H1 (cell line): ENCODE data around the gene INHA. TPM values are rescaled to one million over a fixed set of nuclear protein-coding genes. Genes with fewer than 3 reads are reported as not detected.
A peak's percentile ranks its signal among the peaks of the same experiment; 100 is the strongest.

Source experiments
- CTCF ChIA-PET: fragments of 300-600 bp; sonication (Branson Sonifier 250); formaldehyde crosslinking; loops from one replicate; lab custom pipeline; 2021; ENCODE audit not compliant: partially characterized antibody; lab: Charles Lee
- POLR2A ChIA-PET: fragments of 300-600 bp; sonication (Branson Sonifier 250); formaldehyde crosslinking; loops from one replicate; lab custom pipeline; 2021; ENCODE audit warnings: inconsistent platforms; ENCODE audit not compliant: partially characterized antibody; lab: Charles Lee
- DNase-seq, 2 experiments: peaks; one replicate each; pipeline versions ENCODE4 v3.0.0 to v3.0.0-alpha.2; 2010 to 2022; ENCODE audit warnings: low spot score in 2 of 2, low read depth in 1 of 2, mixed read lengths in 1 of 2
- FAIRE-seq: peaks from 2 replicates; lab custom pipeline; 2011; peaks lifted over from hg19 to GRCh38; lab: Jason Lieb, UNC
- H2AFZ ChIP-seq: 2 replicates; pipeline ENCODE4 v1.8.1; 2012; ENCODE audit warnings: low read length, inconsistent platforms
- H2AK5ac ChIP-seq: 2 replicates; pipeline ENCODE4 v1.6.1; 2013; ENCODE audit warnings: low read depth, low read length
- H2BK120ac ChIP-seq: replicated peaks from 2 replicates; pipeline ENCODE3; 2013; ENCODE audit warnings: low read depth, low read length, inconsistent platforms
- H2BK12ac ChIP-seq: 2 replicates; pipeline ENCODE4 v1.6.1; 2013; ENCODE audit warnings: low read depth, low read length
- H2BK15ac ChIP-seq: 2 replicates; pipeline ENCODE4 v1.6.1; 2013; ENCODE audit warnings: low read length
- H2BK20ac ChIP-seq: 2 replicates; pipeline ENCODE4 v1.6.1; 2013; ENCODE audit warnings: low read length
- H2BK5ac ChIP-seq: 2 replicates; pipeline ENCODE4 v1.6.1; 2013; ENCODE audit warnings: low read depth, low read length
- H3K14ac ChIP-seq: 2 replicates; pipeline ENCODE4 v1.6.1; 2013; ENCODE audit warnings: inconsistent platforms; ENCODE audit not compliant: insufficient read length
- H3K18ac ChIP-seq: 2 replicates; pipeline ENCODE4 v1.6.1; 2013; ENCODE audit warnings: low read length; ENCODE audit errors: extremely low read depth
- H3K23ac ChIP-seq: 2 replicates; pipeline ENCODE4 v1.6.1; 2013; ENCODE audit warnings: inconsistent platforms; ENCODE audit not compliant: insufficient read length
- H3K23me2 ChIP-seq: 2 replicates; pipeline ENCODE4 v1.6.1; 2013; ENCODE audit warnings: low read depth, low read length
- H3K27ac ChIP-seq: 2 replicates; pipeline ENCODE4 v1.6.1; 2011; ENCODE audit warnings: low read depth, low read length, inconsistent platforms
- H3K27me3 ChIP-seq, 4 experiments: replicated peaks in 1 of 4; 1 replicate in 1 of 4; 2 replicates in 3 of 4; pipeline versions ENCODE4 v1.6.1 to v1.8.1; 2011 to 2013; ENCODE audit warnings: low read length in 3 of 4, mild to moderate bottlenecking in 3 of 4, inconsistent platforms in 2 of 4, mixed read lengths in 2 of 4, moderate library complexity in 1 of 4; ENCODE audit not compliant: control insufficient read depth in 3 of 4, insufficient read depth in 3 of 4; ENCODE audit errors: extremely low read depth in 1 of 4
- H3K36me3 ChIP-seq, 4 experiments: 2 replicates each; pipeline versions ENCODE4 v1.6.1 to v1.8.1; 2011 to 2013; ENCODE audit warnings: mild to moderate bottlenecking in 4 of 4, low read length in 3 of 4, moderate library complexity in 2 of 4, control low read depth in 1 of 4, inconsistent platforms in 1 of 4; ENCODE audit not compliant: insufficient read depth in 4 of 4, control insufficient read depth in 2 of 4
- H3K4ac ChIP-seq: replicated peaks from 2 replicates; pipeline ENCODE3; 2013; ENCODE audit warnings: low read length, low read depth, mixed read lengths, inconsistent platforms; ENCODE audit not compliant: insufficient read length
- H3K4me1 ChIP-seq, 4 experiments: replicated peaks in 1 of 4; 1 replicate in 1 of 4; 2 replicates in 3 of 4; pipeline versions ENCODE4 v1.6.1 to v1.8.1; 2011 to 2013; ENCODE audit warnings: low read length in 3 of 4, inconsistent platforms in 2 of 4, mixed read lengths in 1 of 4; ENCODE audit not compliant: insufficient read depth in 4 of 4, control insufficient read depth in 3 of 4
- H3K4me2 ChIP-seq, 2 experiments: 2 replicates each; pipeline versions ENCODE4 v1.6.1 to v1.8.1; 2011 to 2013; ENCODE audit warnings: low read depth in 2 of 2, low read length in 2 of 2, control low read depth in 1 of 2, inconsistent platforms in 1 of 2, mild to moderate bottlenecking in 1 of 2; ENCODE audit not compliant: insufficient read depth in 1 of 2
- H3K4me3 ChIP-seq, 4 experiments: fragments of 200-600, 300-600 bp in 1 of 4; sonication (generic), shearing (Covaris generic), sonication (Bioruptor Twin) in 1 of 4; 2 replicates each; pipeline versions ENCODE4 v1.5.1 to v1.8.1; 2011 to 2016; ENCODE audit warnings: low read length in 4 of 4, low read depth in 3 of 4, control low read depth in 2 of 4, inconsistent platforms in 2 of 4, mild to moderate bottlenecking in 2 of 4, mixed read lengths in 1 of 4, moderate library complexity in 1 of 4; ENCODE audit not compliant: insufficient read depth in 2 of 4; ENCODE audit errors: extremely low read depth in 1 of 4
- H3K56ac ChIP-seq: replicated peaks from 2 replicates; pipeline ENCODE3; 2013; ENCODE audit warnings: low read depth, mild to moderate bottlenecking, mixed read lengths, low read length, inconsistent platforms; ENCODE audit not compliant: insufficient read length
- H3K79me1 ChIP-seq: 2 replicates; pipeline ENCODE4 v1.6.1; 2013; ENCODE audit warnings: low read depth, low read length, control low read depth
- H3K79me2 ChIP-seq, 2 experiments: 2 replicates each; pipeline versions ENCODE4 v1.6.1 to v1.8.1; 2012 to 2013; ENCODE audit warnings: low read length in 2 of 2, mild to moderate bottlenecking in 2 of 2, inconsistent platforms in 1 of 2; ENCODE audit not compliant: insufficient read depth in 2 of 2, control insufficient read depth in 1 of 2
- H3K9ac ChIP-seq, 4 experiments: replicated peaks in 1 of 4; 1 replicate in 1 of 4; 2 replicates in 3 of 4; pipeline versions ENCODE4 v1.6.1 to v1.8.1; 2011 to 2013; ENCODE audit warnings: low read depth in 3 of 4, low read length in 3 of 4, control low read depth in 2 of 4, mild to moderate bottlenecking in 2 of 4, moderate library complexity in 2 of 4, inconsistent platforms in 1 of 4; ENCODE audit errors: extremely low read depth in 1 of 4
- H3K9me3 ChIP-seq, 2 experiments: 2 replicates each; pipeline versions ENCODE4 v1.6.1 to v1.8.1; 2012 to 2013; ENCODE audit warnings: mild to moderate bottlenecking in 2 of 2, moderate library complexity in 2 of 2, control low read depth in 1 of 2, inconsistent platforms in 1 of 2, low read depth in 1 of 2, low read length in 1 of 2, mixed read lengths in 1 of 2; ENCODE audit not compliant: insufficient read depth in 2 of 2
- H4K20me1 ChIP-seq, 2 experiments: replicated peaks in 1 of 2; 2 replicates each; pipeline versions ENCODE3 to v1.8.1; 2011 to 2013; ENCODE audit warnings: inconsistent platforms in 2 of 2, low read length in 2 of 2, mild to moderate bottlenecking in 1 of 2; ENCODE audit not compliant: insufficient read depth in 2 of 2, control insufficient read depth in 1 of 2
- H4K5ac ChIP-seq: 2 replicates; pipeline ENCODE4 v1.6.1; 2013; ENCODE audit warnings: low read length, low read depth, mixed read lengths, inconsistent platforms; ENCODE audit not compliant: insufficient read length
- H4K8ac ChIP-seq: 2 replicates; pipeline ENCODE4 v1.8.0; 2013; ENCODE audit warnings: mild to moderate bottlenecking, moderate library complexity, low read length, inconsistent platforms; ENCODE audit not compliant: insufficient read depth; ENCODE audit errors: extremely low read depth
- H4K91ac ChIP-seq: replicated peaks from 2 replicates; pipeline ENCODE3; 2013; ENCODE audit warnings: low read length, mixed read lengths, inconsistent platforms; ENCODE audit not compliant: insufficient read length
- BCL11A ChIP-seq, 2 experiments: IDR thresholded peaks; one replicate each; pipeline ENCODE4 v1.6.1; 2011; ENCODE audit warnings: low read depth in 2 of 2, low read length in 2 of 2, mild to moderate bottlenecking in 2 of 2
- CTCF ChIP-seq, 3 experiments: IDR thresholded peaks; 1 replicate in 2 of 3; 2 replicates in 1 of 3; pipeline versions ENCODE4 v1.5.1 to v1.6.1; 2011; ENCODE audit warnings: low read length in 3 of 3, mild to moderate bottlenecking in 3 of 3, inconsistent platforms in 2 of 3, low read depth in 1 of 3, moderate library complexity in 1 of 3; ENCODE audit not compliant: insufficient read depth in 1 of 3; ENCODE audit errors: control extremely low read depth in 1 of 3
- EZH2 ChIP-seq: fragments of 200-600 bp; sonication (generic); IDR thresholded peaks from 2 replicates; pipeline ENCODE4 v1.7.1; 2012; ENCODE audit warnings: low read depth, mild to moderate bottlenecking, moderate library complexity, low read length, inconsistent platforms; ENCODE audit not compliant: severe bottlenecking
- HDAC6 ChIP-seq: IDR thresholded peaks from one replicate; pipeline ENCODE4 v1.7.1; 2012; ENCODE audit warnings: low read depth, mild to moderate bottlenecking, inconsistent platforms, low read length, moderate library complexity
- JUN ChIP-seq: IDR thresholded peaks from 2 replicates; pipeline ENCODE4 v1.6.1; 2011; ENCODE audit warnings: low read depth, mild to moderate bottlenecking, improper control_type of control experiment, low read length
- MAX ChIP-seq: IDR thresholded peaks from 2 replicates; pipeline ENCODE4 v1.6.1; 2012; ENCODE audit warnings: inconsistent platforms
- PHF8 ChIP-seq: fragments of 200-600 bp; sonication (generic); conservative IDR thresholded peaks from 2 replicates; pipeline ENCODE4 v1.7.1; 2012; ENCODE audit warnings: low read depth, mild to moderate bottlenecking, inconsistent platforms, low read length, moderate library complexity
- POLR2A ChIP-seq, 2 experiments: IDR thresholded peaks; 1 replicate in 1 of 2; 2 replicates in 1 of 2; pipeline ENCODE4 v1.6.1; 2011; ENCODE audit warnings: low read depth in 2 of 2, low read length in 2 of 2, mild to moderate bottlenecking in 2 of 2; ENCODE audit errors: control extremely low read depth in 1 of 2
- SIRT6 ChIP-seq: IDR thresholded peaks from one replicate; pipeline ENCODE4 v1.7.1; 2012; ENCODE audit warnings: low read length, inconsistent platforms
- WGBS, 2 experiments: shearing (Covaris generic) in 1 of 2; methylation state at CpG; one replicate each; pipeline versions ENCODE4 v1.1.6 to v1.1.7; 2013 to 2015; ENCODE audit warnings: low lambda C conversion rate in 2 of 2, mixed read lengths in 2 of 2, inconsistent platforms in 1 of 2, low coverage in 1 of 2, missing lambda C conversion rate in 1 of 2; ENCODE audit not compliant: insufficient replicate concordance in 2 of 2, insufficient coverage in 1 of 2, insufficient read length in 1 of 2; ENCODE audit errors: extremely low coverage in 1 of 2, missing lambda C conversion rate in 1 of 2; 5-methylcytosine and 5-hydroxymethylcytosine counted together
- polyA plus RNA-seq, 7 experiments: library from polyadenylated mRNA; depleted of rRNA in 3 of 7; stranded (reverse) in 5 of 7; unstranded in 2 of 7; fragments of >200 nt in 5 of 7; fragments of 200-250 nt in 2 of 7; gene quantifications; 1 replicate in 5 of 7; 2 replicates in 1 of 7; 4 replicates in 1 of 7; pipeline versions ENCODE4 v1.2.1 to v1.2.3, GENCODE V29; 2011 to 2013; ENCODE audit warnings: missing spikeins in 2 of 7, mixed read lengths in 2 of 7
- total RNA-seq: library from RNA; stranded (reverse); fragmentation: NEBNext Ultra II Directional; extraction: Animal tissue kit (Norgen Biotek cat#: 25700); gene quantifications from 2 replicates; pipeline ENCODE4 v1.2.1, GENCODE V29; 2021
- TF ChIP-seq, protein P1 (sequence below): IDR thresholded peaks from 2 replicates; pipeline ENCODE4 v1.6.1; 2011; ENCODE audit warnings: low read depth, mild to moderate bottlenecking, low read length; ENCODE audit not compliant: insufficient read depth

Gene INHA
- total and polyA plus RNA-seq, 2 of the 8 experiments (the other 6 are each of a cell fraction or from before 2014, with no cell fraction given) = 0.65 to 2.7 TPM

DNA sequence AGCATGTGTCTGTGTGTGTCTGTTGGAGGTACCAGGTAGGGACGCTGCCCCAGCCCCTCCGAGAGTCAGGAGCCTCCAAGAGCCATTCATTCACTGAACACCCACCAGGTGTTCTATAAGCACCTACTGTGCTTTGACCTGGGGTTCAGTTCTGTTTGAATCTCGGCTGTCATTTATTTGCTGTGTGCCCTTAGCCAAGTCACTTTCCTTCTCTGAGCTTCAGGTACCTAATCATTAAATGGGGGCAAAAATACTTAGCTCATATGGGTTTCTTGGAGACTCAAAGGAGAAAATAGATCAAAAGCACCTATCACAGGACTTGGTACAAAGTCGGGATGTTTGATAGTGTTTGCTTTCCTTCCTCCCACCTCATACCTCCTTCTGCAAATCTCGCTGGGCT is 44.6 kb upstream of the INHA start:
- 87% methylated on average over 5 of the region's 5 CpGs; no CpG with 5 or more reads in 1 of the 2 experiments for WGBS, 2 experiments
- Histone ChIP-seq H2BK15ac (peak overlapping the region; percentile 95; the same call in 1 of the 2 replicates), H3K4ac (no peak overlapping the region), H2AK5ac (no peak overlapping the region), H4K91ac (no peak overlapping the region), H4K5ac (no peak overlapping the region), H3K4me1 (peaks cover 0 to 19% (median 10%) of the 10 kb centered on the region in 4 experiments; a peak in 5 of 7 replicates), H4K20me1 (no peaks in the 10 kb centered on the region), H3K79me2 (no peaks in the 10 kb centered on the region), H3K27ac (no peak overlapping the region), H2BK20ac (no peak overlapping the region), H2BK5ac (no peak overlapping the region), H3K4me2 (no peak overlapping the region), H3K23me2 (peaks cover 2% of the 10 kb centered on the region; the same call in 1 of the 2 replicates), H3K9me3 (no peaks in the 10 kb centered on the region), H3K36me3 (no peaks in the 10 kb centered on the region), H3K14ac (no peak overlapping the region), H2BK12ac (peak overlapping the region; percentile 33; the same call in 1 of the 2 replicates), H2AFZ (no peak overlapping the region), H3K9ac (no peak overlapping the region), H3K23ac (no peak overlapping the region), H3K27me3 (peaks cover 0 to 24% (median 12%) of the 10 kb centered on the region in 4 experiments; a peak in 6 of 7 replicates), H2BK120ac (no peak overlapping the region), H3K18ac (no peak overlapping the region), H4K8ac (no peak overlapping the region), H3K4me3 (no peak overlapping the region), H3K56ac (no peak overlapping the region), H3K79me1 (no peaks in the 10 kb centered on the region)
- DNase-seq = no peak
- ChIA-PET POLR2A (interaction anchor here (0.6 to 3.8 kb wide), 13 partner anchors 10 to 310 kb away, joined by 3 to 14 read pairs (median 3); a partner anchor contains a TSS), CTCF (interaction anchor here (0.8 to 113.1 kb wide), 15 partner anchors 6 to 469 kb away, joined by 3 to 7248 read pairs (median 5); partner anchors contain the start of genes ASIC4, CHPF, DES and GMPPA)
- no peak for FAIRE-seq
- TF ChIP-seq PHF8 = no peak
- TF ChIP-seq SIRT6 = no peak
- TF ChIP-seq MAX = no peak
- no peak for TF ChIP-seq BCL11A (IDR thresholded peaks at IDR 0.05; ENCODE audit: low read depth in 2 of 2, low read length in 2 of 2)
- no peak for TF ChIP-seq EZH2
- TF ChIP-seq, protein P1, sequence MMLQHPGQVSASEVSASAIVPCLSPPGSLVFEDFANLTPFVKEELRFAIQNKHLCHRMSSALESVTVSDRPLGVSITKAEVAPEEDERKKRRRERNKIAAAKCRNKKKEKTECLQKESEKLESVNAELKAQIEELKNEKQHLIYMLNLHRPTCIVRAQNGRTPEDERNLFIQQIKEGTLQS = no peak
- no peak for TF ChIP-seq HDAC6
- TF ChIP-seq POLR2A (IDR thresholded peaks at IDR 0.05; ENCODE audit: control extremely low read depth in 1 of 2, low read depth in 2 of 2, low read length in 2 of 2) = no peak
- TF ChIP-seq JUN = no peak
- no peak for TF ChIP-seq CTCF (IDR thresholded peaks at IDR 0.05; ENCODE audit: control extremely low read depth in 1 of 3, insufficient read depth in 1 of 3, low read depth in 1 of 3, low read length in 3 of 3)
